K562 (cell line): ENCODE results near the gene MTMR12. TPM values are rescaled to one million over a fixed set of nuclear protein-coding genes. Genes with fewer than 3 reads are reported as not detected.

Experiments
- BRF1 ChIP-seq: IDR thresholded peaks from 3 replicates; pipeline ENCODE4 v1.6.1; 2011; ENCODE audit warnings: borderline replicate concordance, mild to moderate bottlenecking; ENCODE audit not compliant: insufficient read length; ENCODE audit errors: extremely low read depth
- CREB1 ChIP-seq, 2 experiments: sonication (generic) in 1 of 2; formaldehyde crosslinking in 1 of 2; IDR thresholded peaks; 2 replicates each; pipeline versions ENCODE4 v1.6.1 to v1.8.0; 2012 to 2022; ENCODE audit warnings: inconsistent platforms in 1 of 2, mild to moderate bottlenecking in 1 of 2, missing genetic modification reagents in 1 of 2, moderate library complexity in 1 of 2
- CXXC5 ChIP-seq: fragments of 250-450 bp; sonication (Bioruptor Pico); IDR thresholded peaks from 2 replicates; pipeline ENCODE4 v1.8.0; 2022; ENCODE audit warnings: inconsistent platforms, mild to moderate bottlenecking, moderate library complexity
- IRF9 ChIP-seq: fragments of 450-650 bp; IDR thresholded peaks from 2 replicates; pipeline ENCODE4 v1.6.1; 2016; ENCODE audit warnings: missing biosample characterization, missing genetic modification characterization
- NFATC3 ChIP-seq: fragments of 450-650 bp; IDR thresholded peaks from 2 replicates; pipeline ENCODE4 v1.6.1; 2017; ENCODE audit warnings: mild to moderate bottlenecking
- PHF8 ChIP-seq: fragments of 200-600 bp; sonication (generic); IDR thresholded peaks from 2 replicates; pipeline ENCODE4 v1.6.1; 2012; ENCODE audit warnings: mixed run types, mild to moderate bottlenecking, inconsistent platforms, low read length, moderate library complexity, borderline replicate concordance
- POLR2AphosphoS2 ChIP-seq: IDR thresholded peaks from 2 replicates; pipeline ENCODE4 v1.6.1; 2012; ENCODE audit warnings: low read length, improper control_type of control experiment
- PRMT5 ChIP-seq: sonication (generic); formaldehyde crosslinking; IDR thresholded peaks from 2 replicates; pipeline ENCODE4 v1.5.0; 2020; ENCODE audit warnings: missing genetic modification reagents
- REST ChIP-seq, 2 experiments: fragments of 450-650 bp; formaldehyde crosslinking in 1 of 2; IDR thresholded peaks; 2 replicates each; pipeline versions ENCODE4 v1.4.0 to v1.6.1; 2014 to 2020; ENCODE audit warnings: mild to moderate bottlenecking in 2 of 2, borderline replicate concordance in 1 of 2, low read depth in 1 of 2
- TCF3 ChIP-seq: sonication (generic); formaldehyde crosslinking; IDR thresholded peaks from 2 replicates; pipeline ENCODE4 v1.4.0; 2020; ENCODE audit warnings: mild to moderate bottlenecking, missing genetic modification reagents
- YBX1 ChIP-seq: fragments of 450-650 bp; IDR thresholded peaks from 2 replicates; pipeline ENCODE4 v1.7.1; 2016; ENCODE audit warnings: mild to moderate bottlenecking
- ZFP36 ChIP-seq: fragments of 150-350 bp; IDR thresholded peaks from 2 replicates; pipeline ENCODE4 v1.6.1; 2018; ENCODE audit warnings: low read length, low read depth; ENCODE audit not compliant: partially characterized antibody
- ZNF184 ChIP-seq: sonication (generic); formaldehyde crosslinking; IDR thresholded peaks from 2 replicates; pipeline ENCODE4 v1.5.0; 2020; ENCODE audit warnings: missing genetic modification reagents
- polyA plus RNA-seq, 8 experiments: library from polyadenylated mRNA; depleted of rRNA in 4 of 8; stranded (reverse) in 5 of 8; unstranded in 3 of 8; fragments of >200 nt; fragmentation: Nextera tagmentation in 2 of 8; fragmentation: Illumina TruSeq in 1 of 8; extraction: Ambion mirVana in 2 of 8; extraction: Trizol in 1 of 8; gene quantifications; 2 replicates each; pipeline versions ENCODE4 v1.2.1 to v1.2.3, GENCODE V29; 2011 to 2014; ENCODE audit warnings: inconsistent platforms in 1 of 8, missing spikeins in 1 of 8
- total RNA-seq, 7 experiments: library from RNA; depleted of rRNA in 6 of 7; stranded (reverse); fragments of >200 nt in 6 of 7; fragmentation: Illumina TruSeq in 2 of 7; extraction: Trizol in 2 of 7; gene quantifications; 2 replicates each; pipeline versions ENCODE4 v1.2.1 to v1.2.3, GENCODE V29; 2011 to 2021; ENCODE audit warnings: low replicate concordance in 1 of 7
- TF ChIP-seq, protein P1 (sequence below): sonication (generic); formaldehyde crosslinking; IDR thresholded peaks from 2 replicates; pipeline ENCODE4 v1.8.0; 2022; ENCODE audit warnings: missing genetic modification reagents, mild to moderate bottlenecking, moderate library complexity, borderline replicate concordance
- TF ChIP-seq, protein P2 (sequence below): sonication (generic); formaldehyde crosslinking; IDR thresholded peaks from 2 replicates; pipeline ENCODE4 v1.8.0; 2022; ENCODE audit warnings: missing genetic modification reagents, mild to moderate bottlenecking, borderline replicate concordance

Gene MTMR12
- total and polyA plus RNA-seq, 9 of the 15 experiments (the other 6 are each of a cell fraction or from before 2014, with no cell fraction given): 4.0 to 28.7 (median 17.1) TPM

DNA sequence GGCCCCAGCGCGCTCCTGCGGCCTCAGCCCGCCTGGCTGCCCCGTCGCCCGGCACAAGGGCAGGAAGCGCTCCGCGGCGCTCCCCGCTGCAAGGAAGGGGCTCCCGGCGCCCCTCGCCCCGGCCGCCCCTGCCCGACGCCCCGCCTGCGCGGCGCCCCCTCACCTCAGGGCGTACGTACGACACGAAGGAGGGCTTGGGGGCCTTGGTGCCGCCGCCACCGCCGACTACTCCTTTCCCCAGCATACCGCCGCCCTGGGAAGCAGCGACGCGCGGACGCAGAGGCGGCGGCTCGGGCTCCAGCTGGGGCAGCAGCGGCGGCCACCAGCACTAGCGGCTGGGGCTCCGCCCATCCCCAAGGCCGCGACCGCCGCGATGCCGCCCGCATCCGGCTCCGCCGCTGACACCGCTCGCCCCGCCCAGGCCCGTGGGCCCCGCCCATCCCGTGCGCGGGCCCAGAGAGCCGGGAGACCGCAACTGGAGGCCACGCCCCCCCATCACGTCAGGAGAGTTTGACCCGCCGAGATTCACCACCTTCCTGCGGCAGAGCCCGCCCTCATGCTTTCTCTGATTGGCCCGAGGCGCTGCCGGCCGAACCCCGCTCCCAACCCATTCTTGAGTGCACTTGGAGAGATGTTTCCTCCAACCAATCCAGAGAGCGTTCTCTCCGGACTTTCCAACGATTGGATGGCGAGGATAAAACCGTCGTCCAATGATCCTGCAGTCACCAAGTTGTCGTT lies at the start of gene MTMR12 (continued):
- TF ChIP-seq REST (IDR thresholded peaks at IDR 0.05; ENCODE audit: borderline replicate concordance) (peak; percentile 93), REST (CRISPR knock-in tag; IDR thresholded peaks at IDR 0.05; ENCODE audit: low read depth) (peak; percentile 28; the same call in 1 of the 2 replicates), PHF8 (peak; percentile 83; the same call in 1 of the 2 replicates), YBX1 (no peak), NFATC3 (no peak), ZFP36 (peak; percentile 6), CREB1 (IDR thresholded peaks at IDR 0.05) (peak; percentile 66), CREB1 (CRISPR knock-in tag; IDR thresholded peaks at IDR 0.05) (peak; percentile 68; the same call in 1 of the 2 replicates), ZNF184 (no peak), TCF3 (peak; percentile 21; the same call in 1 of the 2 replicates), IRF9 (no peak), BRF1 (no peak), PRMT5 (CRISPR knock-in tag) (no peak), CXXC5 (peak; percentile 95), POLR2AphosphoS2 (peak; percentile 61; the same call in 1 of the 2 replicates)
- TF ChIP-seq, protein P1, sequence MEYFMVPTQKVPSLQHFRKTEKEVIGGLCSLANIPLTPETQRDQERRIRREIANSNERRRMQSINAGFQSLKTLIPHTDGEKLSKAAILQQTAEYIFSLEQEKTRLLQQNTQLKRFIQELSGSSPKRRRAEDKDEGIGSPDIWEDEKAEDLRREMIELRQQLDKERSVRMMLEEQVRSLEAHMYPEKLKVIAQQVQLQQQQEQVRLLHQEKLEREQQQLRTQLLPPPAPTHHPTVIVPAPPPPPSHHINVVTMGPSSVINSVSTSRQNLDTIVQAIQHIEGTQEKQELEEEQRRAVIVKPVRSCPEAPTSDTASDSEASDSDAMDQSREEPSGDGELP (CRISPR knock-in tag): peak; percentile 92
- TF ChIP-seq, protein P2, sequence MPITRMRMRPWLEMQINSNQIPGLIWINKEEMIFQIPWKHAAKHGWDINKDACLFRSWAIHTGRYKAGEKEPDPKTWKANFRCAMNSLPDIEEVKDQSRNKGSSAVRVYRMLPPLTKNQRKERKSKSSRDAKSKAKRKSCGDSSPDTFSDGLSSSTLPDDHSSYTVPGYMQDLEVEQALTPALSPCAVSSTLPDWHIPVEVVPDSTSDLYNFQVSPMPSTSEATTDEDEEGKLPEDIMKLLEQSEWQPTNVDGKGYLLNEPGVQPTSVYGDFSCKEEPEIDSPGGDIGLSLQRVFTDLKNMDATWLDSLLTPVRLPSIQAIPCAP (CRISPR knock-in tag): no peak
